CD4-positive, alpha-beta memory T cell (primary cell): ENCODE results near the gene CLPTM1. TPM values are rescaled to one million over a fixed set of nuclear protein-coding genes. Genes with fewer than 3 reads are reported as not detected.

Experiments
- CTCF ChIA-PET: fragments of 350-600 bp; sonication (Branson Sonifier 250); formaldehyde crosslinking; loops from one replicate; lab custom pipeline; 2021; ENCODE audit warnings: inconsistent platforms; ENCODE audit not compliant: partially characterized antibody; lab: Charles Lee
- POLR2A ChIA-PET: fragments of 350-600 bp; sonication (Branson Sonifier 250); formaldehyde crosslinking; loops from one replicate; lab custom pipeline; 2021; ENCODE audit not compliant: partially characterized antibody; lab: Charles Lee
- DNase-seq, 5 donors: peaks; one replicate each; pipeline versions ENCODE4 v3.0.0 to v3.0.0-alpha.2; 2020 to 2022; ENCODE audit warnings: mixed read lengths in 1 of 5
- H3K27ac ChIP-seq: one replicate; pipeline ENCODE4 v1.7.0; 2013; ENCODE audit warnings: low read depth, low read length
- H3K27me3 ChIP-seq: 2 replicates; pipeline ENCODE4 v1.7.0; 2013; ENCODE audit warnings: mild to moderate bottlenecking, low read length, moderate library complexity; ENCODE audit not compliant: insufficient read depth
- H3K36me3 ChIP-seq: 2 replicates; pipeline ENCODE4 v1.7.0; 2013; ENCODE audit warnings: mild to moderate bottlenecking, low read length, moderate library complexity; ENCODE audit not compliant: insufficient read depth
- H3K4me1 ChIP-seq: 2 replicates; pipeline ENCODE4 v1.7.0; 2013; ENCODE audit warnings: mild to moderate bottlenecking, low read length, moderate library complexity; ENCODE audit not compliant: insufficient read depth
- H3K4me3 ChIP-seq, 2 donors: one replicate each; pipeline ENCODE4 v1.7.0; 2013; ENCODE audit warnings: low read length in 2 of 2, mild to moderate bottlenecking in 1 of 2
- H3K9me3 ChIP-seq, 2 donors: one replicate each; pipeline ENCODE4 v1.7.0; 2013; ENCODE audit warnings: low read length in 2 of 2, control low read depth in 1 of 2; ENCODE audit not compliant: control insufficient read depth in 1 of 2
- H3K27ac Mint-ChIP-seq, 7 donors: one replicate each; pipeline ENCODE4 v1.8.0; 2020 to 2021; ENCODE audit warnings: mixed read lengths in 7 of 7, mild to moderate bottlenecking in 6 of 7, inconsistent platforms in 3 of 7, moderate library complexity in 3 of 7
- H3K27me3 Mint-ChIP-seq, 2 donors: one replicate each; pipeline ENCODE4 v1.8.0; 2020 to 2021; ENCODE audit warnings: mixed read lengths in 2 of 2
- H3K36me3 Mint-ChIP-seq, 2 donors: one replicate each; pipeline ENCODE4 v1.8.0; 2020 to 2021; ENCODE audit warnings: mixed read lengths in 2 of 2, inconsistent platforms in 1 of 2, mild to moderate bottlenecking in 1 of 2
- H3K4me1 Mint-ChIP-seq, 4 donors: one replicate each; pipeline ENCODE4 v1.8.0; 2020 to 2021; ENCODE audit warnings: mixed read lengths in 4 of 4, mild to moderate bottlenecking in 1 of 4
- H3K4me3 Mint-ChIP-seq, 8 donors: one replicate each; pipeline ENCODE4 v1.8.0; 2020 to 2021; ENCODE audit warnings: mixed read lengths in 8 of 8, mild to moderate bottlenecking in 7 of 8, moderate library complexity in 6 of 8, inconsistent platforms in 3 of 8
- H3K9me3 Mint-ChIP-seq, 8 donors: one replicate each; pipeline ENCODE4 v1.8.0; 2020 to 2021; ENCODE audit warnings: mixed read lengths in 8 of 8, mild to moderate bottlenecking in 5 of 8, inconsistent platforms in 3 of 8, moderate library complexity in 1 of 8
- intact Hi-C: fragments of 100-400 bp; cut with micrococcal nuclease; formaldehyde crosslinking; loops from one replicate; pipeline ENCODE4 v1.15.1; 2023
- polyA plus RNA-seq, 2 donors: library from polyadenylated mRNA; unstranded; fragments of 300-500 nt; fragmentation: Illumina TruSeq; gene quantifications; one replicate each; pipeline ENCODE4 v1.2.3, GENCODE V29; 2021
- total RNA-seq, 2 experiments: library from RNA; stranded (reverse); gene quantifications; one replicate each; pipeline ENCODE4 v1.2.3, GENCODE V29; 2021

Gene CLPTM1, protein sequence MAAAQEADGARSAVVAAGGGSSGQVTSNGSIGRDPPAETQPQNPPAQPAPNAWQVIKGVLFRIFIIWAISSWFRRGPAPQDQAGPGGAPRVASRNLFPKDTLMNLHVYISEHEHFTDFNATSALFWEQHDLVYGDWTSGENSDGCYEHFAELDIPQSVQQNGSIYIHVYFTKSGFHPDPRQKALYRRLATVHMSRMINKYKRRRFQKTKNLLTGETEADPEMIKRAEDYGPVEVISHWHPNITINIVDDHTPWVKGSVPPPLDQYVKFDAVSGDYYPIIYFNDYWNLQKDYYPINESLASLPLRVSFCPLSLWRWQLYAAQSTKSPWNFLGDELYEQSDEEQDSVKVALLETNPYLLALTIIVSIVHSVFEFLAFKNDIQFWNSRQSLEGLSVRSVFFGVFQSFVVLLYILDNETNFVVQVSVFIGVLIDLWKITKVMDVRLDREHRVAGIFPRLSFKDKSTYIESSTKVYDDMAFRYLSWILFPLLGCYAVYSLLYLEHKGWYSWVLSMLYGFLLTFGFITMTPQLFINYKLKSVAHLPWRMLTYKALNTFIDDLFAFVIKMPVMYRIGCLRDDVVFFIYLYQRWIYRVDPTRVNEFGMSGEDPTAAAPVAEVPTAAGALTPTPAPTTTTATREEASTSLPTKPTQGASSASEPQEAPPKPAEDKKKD
- 10 to 100 TPM; 85.1 to 86.4 TPM for total RNA-seq
- polyA plus RNA-seq: 10 to 100 TPM; 16.6 to 27.5 TPM

DNA sequence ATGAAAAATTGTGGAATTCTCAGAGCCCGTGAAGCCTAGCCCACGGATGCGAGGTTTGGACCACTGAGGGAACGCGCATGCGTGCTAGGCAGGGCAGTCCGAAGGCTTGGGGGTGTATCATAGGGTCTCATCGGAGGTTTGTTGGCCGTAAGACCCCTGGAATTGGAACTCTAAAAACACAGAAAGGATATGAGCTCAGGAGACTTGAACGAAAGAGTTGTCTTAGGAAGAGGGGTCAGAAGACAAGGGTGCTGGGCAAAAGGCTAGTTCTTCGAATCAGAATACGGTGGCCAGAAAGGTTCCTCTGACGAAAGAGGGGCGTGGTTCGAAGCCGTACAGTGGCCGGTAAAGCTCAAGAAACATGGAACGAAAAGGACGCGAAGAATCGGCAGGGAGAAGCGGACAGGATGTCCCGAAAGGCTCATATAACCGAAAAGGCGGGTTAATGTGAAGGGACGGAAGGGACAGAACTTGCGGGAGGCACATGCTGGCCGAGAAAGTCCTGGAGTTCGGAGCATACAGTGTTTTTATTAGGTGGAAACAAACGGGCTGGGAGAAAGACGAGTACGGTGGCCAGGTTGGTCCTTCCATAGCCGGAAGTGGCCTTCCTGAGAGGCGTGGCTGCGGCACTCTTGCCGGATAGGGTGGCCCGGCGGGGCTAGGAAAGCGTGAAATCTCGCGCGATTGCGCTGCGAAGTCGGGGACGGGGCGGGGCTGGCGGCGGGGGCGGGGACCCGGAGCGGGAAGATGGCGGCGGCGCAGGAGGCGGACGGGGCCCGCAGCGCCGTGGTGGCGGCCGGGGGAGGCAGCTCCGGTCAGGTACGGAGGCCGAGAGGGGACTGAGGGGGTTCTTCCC is at the start of gene CLPTM1:
TSS of gene CLPTM1 (plus strand) at position 732 of the 856 bp plus-strand sequence. CDS start at position 748, 16 bp downstream.
- H3K27ac ChIP-seq: peak within 1 kb of the TSS; percentile 91
- ChIA-PET POLR2A (interaction anchor here (0.7 to 3.9 kb wide), 10 partner anchors 12 to 514 kb away, joined by 3 to 22 read pairs (median 8); partner anchors contain the start of genes BLOC1S3, CLASRP, RELB and TOMM40), CTCF (interaction anchor here (0.7 to 3.7 kb wide), 2 partner anchors 51 to 156 kb away, joined by 3 to 18 read pairs; no protein-coding TSS in a partner anchor)
- no peaks in the 10 kb centered on the region for H3K27me3 Mint-ChIP-seq
- H3K36me3 ChIP-seq: no peaks in the 10 kb centered on the region
- no peaks in the 10 kb centered on the region for H3K9me3 ChIP-seq
- intact Hi-C loops: loop anchor here (1.0 to 10.0 kb wide), 7 partner anchors 40 to 260 kb away; partner anchors contain the start of genes BLOC1S3, CEACAM16, GEMIN7 and TRAPPC6A
- DNase-seq: peak; percentile 96
- peaks cover 0 to 6% (median 0%) of the 10 kb centered on the region in 8 donors for H3K9me3 Mint-ChIP-seq
- no peaks in the 10 kb centered on the region for H3K27me3 ChIP-seq
- H3K4me3 Mint-ChIP-seq: peak within 1 kb of the TSS; percentile 92 to 99 (median 98)
- H3K4me1 ChIP-seq: peaks cover 43% of the 10 kb centered on the region
- H3K4me1 Mint-ChIP-seq: peaks cover 30 to 54% (median 46%) of the 10 kb centered on the region in 4 donors
- H3K27ac Mint-ChIP-seq: peak within 1 kb of the TSS; percentile 96 to 99 (median 98)
- peak within 1 kb of the TSS; percentile 87 to 96 for H3K4me3 ChIP-seq
- H3K36me3 Mint-ChIP-seq: peaks cover 2 to 20% of the 10 kb centered on the region in 2 donors

DNA sequence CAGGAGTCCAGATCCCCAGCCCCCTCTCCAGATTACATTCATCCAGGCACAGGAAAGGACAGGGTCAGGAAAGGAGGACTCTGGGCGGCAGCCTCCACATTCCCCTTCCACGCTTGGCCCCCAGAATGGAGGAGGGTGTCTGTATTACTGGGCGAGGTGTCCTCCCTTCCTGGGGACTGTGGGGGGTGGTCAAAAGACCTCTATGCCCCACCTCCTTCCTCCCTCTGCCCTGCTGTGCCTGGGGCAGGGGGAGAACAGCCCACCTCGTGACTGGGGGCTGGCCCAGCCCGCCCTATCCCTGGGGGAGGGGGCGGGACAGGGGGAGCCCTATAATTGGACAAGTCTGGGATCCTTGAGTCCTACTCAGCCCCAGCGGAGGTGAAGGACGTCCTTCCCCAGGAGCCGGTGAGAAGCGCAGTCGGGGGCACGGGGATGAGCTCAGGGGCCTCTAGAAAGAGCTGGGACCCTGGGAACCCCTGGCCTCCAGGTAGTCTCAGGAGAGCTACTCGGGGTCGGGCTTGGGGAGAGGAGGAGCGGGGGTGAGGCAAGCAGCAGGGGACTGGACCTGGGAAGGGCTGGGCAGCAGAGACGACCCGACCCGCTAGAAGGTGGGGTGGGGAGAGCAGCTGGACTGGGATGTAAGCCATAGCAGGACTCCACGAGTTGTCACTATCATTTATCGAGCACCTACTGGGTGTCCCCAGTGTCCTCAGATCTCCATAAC is 49.6 kb upstream of the CLPTM1 start, which contains the start of gene APOE:
TSS of gene APOE (plus strand) at position 360 of the 724 bp plus-strand sequence. CDS start 829 bp downstream, outside the sequence.
- CTCF ChIA-PET: interaction anchor here (0.9 to 3.5 kb wide), 4 partner anchors 7 to 154 kb away, joined by 3 to 18 read pairs (median 4); no protein-coding TSS in a partner anchor
- POLR2A ChIA-PET: interaction anchor here (1.6 kb wide), 1 partner anchor 15 kb away, joined by 4 read pairs; the partner anchor contains the start of gene TOMM40
- Mint-ChIP-seq H3K27ac (no peak within 1 kb of the TSS), H3K36me3 (peaks cover 8 to 20% of the 10 kb centered on the region in 2 donors), H3K4me1 (peaks cover 7 to 9% (median 8%) of the 10 kb centered on the region in 4 donors), H3K9me3 (no peaks in the 10 kb centered on the region), H3K4me3 (peak within 1 kb of the TSS in 1 of 8 donors; percentile 23), H3K27me3 (peaks cover 17% of the 10 kb centered on the region in 2 donors)
- H3K4me1 ChIP-seq: no peaks in the 10 kb centered on the region
- H3K27ac ChIP-seq: no peak within 1 kb of the TSS
- no peaks in the 10 kb centered on the region for H3K9me3 ChIP-seq
- H3K27me3 ChIP-seq: peaks cover 12% of the 10 kb centered on the region
- DNase-seq: no peak
- H3K4me3 ChIP-seq: no peak within 1 kb of the TSS
- H3K36me3 ChIP-seq: peaks cover 4% of the 10 kb centered on the region
- intact Hi-C loops: no loop called here

DNA sequence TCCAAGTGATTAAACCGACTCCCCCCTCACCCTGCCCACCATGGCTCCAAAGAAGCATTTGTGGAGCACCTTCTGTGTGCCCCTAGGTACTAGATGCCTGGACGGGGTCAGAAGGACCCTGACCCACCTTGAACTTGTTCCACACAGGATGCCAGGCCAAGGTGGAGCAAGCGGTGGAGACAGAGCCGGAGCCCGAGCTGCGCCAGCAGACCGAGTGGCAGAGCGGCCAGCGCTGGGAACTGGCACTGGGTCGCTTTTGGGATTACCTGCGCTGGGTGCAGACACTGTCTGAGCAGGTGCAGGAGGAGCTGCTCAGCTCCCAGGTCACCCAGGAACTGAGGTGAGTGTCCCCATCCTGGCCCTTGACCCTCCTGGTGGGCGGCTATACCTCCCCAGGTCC is 47.6 kb upstream of the CLPTM1 start:
- H3K4me3 ChIP-seq: no peak overlapping the region
- H3K9me3 Mint-ChIP-seq: no peaks in the 10 kb centered on the region
- no peak overlapping the region for H3K27ac ChIP-seq
- no peak for DNase-seq
- H3K4me3 Mint-ChIP-seq: no peak overlapping the region
- H3K4me1 ChIP-seq: no peaks in the 10 kb centered on the region
- ChIA-PET POLR2A (no interaction called here), CTCF (no interaction called here)
- peaks cover 2 to 5% of the 10 kb centered on the region in 2 donors for H3K36me3 Mint-ChIP-seq
- peaks cover 19 to 22% of the 10 kb centered on the region in 2 donors for H3K27me3 Mint-ChIP-seq
- peaks cover 6 to 9% (median 8%) of the 10 kb centered on the region in 4 donors for H3K4me1 Mint-ChIP-seq
- no peaks in the 10 kb centered on the region for H3K36me3 ChIP-seq
- H3K9me3 ChIP-seq: no peaks in the 10 kb centered on the region
- intact Hi-C loops: no loop called here
- peaks cover 12% of the 10 kb centered on the region for H3K27me3 ChIP-seq
- no peak overlapping the region for H3K27ac Mint-ChIP-seq

DNA sequence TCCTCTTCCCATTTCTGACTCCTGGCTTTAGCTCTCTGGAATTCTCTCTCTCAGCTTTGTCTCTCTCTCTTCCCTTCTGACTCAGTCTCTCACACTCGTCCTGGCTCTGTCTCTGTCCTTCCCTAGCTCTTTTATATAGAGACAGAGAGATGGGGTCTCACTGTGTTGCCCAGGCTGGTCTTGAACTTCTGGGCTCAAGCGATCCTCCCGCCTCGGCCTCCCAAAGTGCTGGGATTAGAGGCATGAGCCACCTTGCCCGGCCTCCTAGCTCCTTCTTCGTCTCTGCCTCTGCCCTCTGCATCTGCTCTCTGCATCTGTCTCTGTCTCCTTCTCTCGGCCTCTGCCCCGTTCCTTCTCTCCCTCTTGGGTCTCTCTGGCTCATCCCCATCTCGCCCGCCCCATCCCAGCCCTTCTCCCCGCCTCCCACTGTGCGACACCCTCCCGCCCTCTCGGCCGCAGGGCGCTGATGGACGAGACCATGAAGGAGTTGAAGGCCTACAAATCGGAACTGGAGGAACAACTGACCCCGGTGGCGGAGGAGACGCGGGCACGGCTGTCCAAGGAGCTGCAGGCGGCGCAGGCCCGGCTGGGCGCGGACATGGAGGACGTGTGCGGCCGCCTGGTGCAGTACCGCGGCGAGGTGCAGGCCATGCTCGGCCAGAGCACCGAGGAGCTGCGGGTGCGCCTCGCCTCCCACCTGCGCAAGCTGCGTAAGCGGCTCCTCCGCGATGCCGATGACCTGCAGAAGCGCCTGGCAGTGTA is 46.9 kb upstream of the CLPTM1 start:
- peaks cover 0 to 2% of the 10 kb centered on the region in 2 donors for H3K36me3 Mint-ChIP-seq
- H3K9me3 Mint-ChIP-seq: no peaks in the 10 kb centered on the region
- H3K36me3 ChIP-seq: no peaks in the 10 kb centered on the region
- H3K4me3 Mint-ChIP-seq: no peak overlapping the region
- peaks cover 5 to 9% (median 8%) of the 10 kb centered on the region in 4 donors for H3K4me1 Mint-ChIP-seq
- no peak overlapping the region for H3K4me3 ChIP-seq
- CTCF ChIA-PET: no interaction called here
- intact Hi-C loops: no loop called here
- H3K4me1 ChIP-seq: no peaks in the 10 kb centered on the region
- H3K27ac Mint-ChIP-seq: no peak overlapping the region
- no peak for DNase-seq
- H3K9me3 ChIP-seq: no peaks in the 10 kb centered on the region
- no peak overlapping the region for H3K27ac ChIP-seq
- H3K27me3 Mint-ChIP-seq: peaks cover 24 to 28% of the 10 kb centered on the region in 2 donors
- H3K27me3 ChIP-seq: peaks cover 12% of the 10 kb centered on the region
- POLR2A ChIA-PET: no interaction called here

DNA sequence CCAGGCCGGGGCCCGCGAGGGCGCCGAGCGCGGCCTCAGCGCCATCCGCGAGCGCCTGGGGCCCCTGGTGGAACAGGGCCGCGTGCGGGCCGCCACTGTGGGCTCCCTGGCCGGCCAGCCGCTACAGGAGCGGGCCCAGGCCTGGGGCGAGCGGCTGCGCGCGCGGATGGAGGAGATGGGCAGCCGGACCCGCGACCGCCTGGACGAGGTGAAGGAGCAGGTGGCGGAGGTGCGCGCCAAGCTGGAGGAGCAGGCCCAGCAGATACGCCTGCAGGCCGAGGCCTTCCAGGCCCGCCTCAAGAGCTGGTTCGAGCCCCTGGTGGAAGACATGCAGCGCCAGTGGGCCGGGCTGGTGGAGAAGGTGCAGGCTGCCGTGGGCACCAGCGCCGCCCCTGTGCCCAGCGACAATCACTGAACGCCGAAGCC is 46.3 kb upstream of the CLPTM1 start:
- intact Hi-C loops: no loop called here
- H3K4me3 ChIP-seq: no peak overlapping the region
- ChIA-PET CTCF (no interaction called here), POLR2A (no interaction called here)
- no peaks in the 10 kb centered on the region for H3K36me3 ChIP-seq
- Mint-ChIP-seq H3K27me3 (peaks cover 28 to 32% of the 10 kb centered on the region in 2 donors), H3K27ac (no peak overlapping the region), H3K4me3 (no peak overlapping the region), H3K36me3 (no peaks in the 10 kb centered on the region), H3K4me1 (peaks cover 5 to 9% (median 8%) of the 10 kb centered on the region in 4 donors), H3K9me3 (no peaks in the 10 kb centered on the region)
- H3K27ac ChIP-seq: no peak overlapping the region
- no peaks in the 10 kb centered on the region for H3K4me1 ChIP-seq
- peaks cover 12% of the 10 kb centered on the region for H3K27me3 ChIP-seq
- DNase-seq: no peak
- no peaks in the 10 kb centered on the region for H3K9me3 ChIP-seq

DNA sequence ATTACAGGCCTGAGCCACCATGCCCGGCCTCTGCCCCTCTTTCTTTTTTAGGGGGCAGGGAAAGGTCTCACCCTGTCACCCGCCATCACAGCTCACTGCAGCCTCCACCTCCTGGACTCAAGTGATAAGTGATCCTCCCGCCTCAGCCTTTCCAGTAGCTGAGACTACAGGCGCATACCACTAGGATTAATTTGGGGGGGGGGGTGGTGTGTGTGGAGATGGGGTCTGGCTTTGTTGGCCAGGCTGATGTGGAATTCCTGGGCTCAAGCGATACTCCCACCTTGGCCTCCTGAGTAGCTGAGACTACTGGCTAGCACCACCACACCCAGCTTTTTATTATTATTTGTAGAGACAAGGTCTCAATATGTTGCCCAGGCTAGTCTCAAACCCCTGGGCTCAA is 45.4 kb upstream of the CLPTM1 start:
- peaks cover 12% of the 10 kb centered on the region for H3K27me3 ChIP-seq
- Mint-ChIP-seq H3K36me3 (no peaks in the 10 kb centered on the region), H3K4me1 (peaks cover 7 to 15% (median 12%) of the 10 kb centered on the region in 4 donors), H3K27me3 (peaks cover 29 to 39% of the 10 kb centered on the region in 2 donors), H3K27ac (no peak overlapping the region), H3K9me3 (no peaks in the 10 kb centered on the region), H3K4me3 (no peak overlapping the region)
- no peak overlapping the region for H3K27ac ChIP-seq
- intact Hi-C loops: no loop called here
- no peak for DNase-seq
- no peaks in the 10 kb centered on the region for H3K9me3 ChIP-seq
- H3K36me3 ChIP-seq: no peaks in the 10 kb centered on the region
- H3K4me3 ChIP-seq: no peak overlapping the region
- peaks cover 4% of the 10 kb centered on the region for H3K4me1 ChIP-seq
- POLR2A ChIA-PET: no interaction called here
- CTCF ChIA-PET: no interaction called here
